SK-N-SH (cell line): ENCODE measurements around the gene LRRC10B.

Experiments
- ELF1 ChIP-seq: IDR thresholded peaks from 2 replicates; pipeline ENCODE4 v1.4.0; 2012
- EP300 ChIP-seq, 2 experiments: IDR thresholded peaks; 2 replicates each; pipeline versions ENCODE4 v1.4.0 to v1.6.1; 2012; ENCODE audit warnings: borderline replicate concordance in 1 of 2, low read depth in 1 of 2, low read length in 1 of 2
- EZH2phosphoT487 ChIP-seq: fragments of 200-600 bp; sonication (generic); IDR thresholded peaks from 2 replicates; pipeline ENCODE4 v1.6.1; 2017; ENCODE audit warnings: low read depth, mixed run types, mild to moderate bottlenecking, antibody characterized with exemption, moderate library complexity, borderline replicate concordance
- FOXJ3 ChIP-seq: sonication (generic); formaldehyde crosslinking; IDR thresholded peaks from 2 replicates; pipeline ENCODE4 v1.5.1; 2020; ENCODE audit warnings: mild to moderate bottlenecking, missing genetic modification reagents
- MXI1 ChIP-seq: IDR thresholded peaks from 2 replicates; pipeline ENCODE4 v1.6.1; 2012; ENCODE audit warnings: mild to moderate bottlenecking, low read depth, low read length, improper control_type of control experiment
- POLR2AphosphoS5 ChIP-seq: IDR thresholded peaks from 2 replicates; pipeline ENCODE4 v1.6.1; 2012; ENCODE audit warnings: low read depth, low read length
- SMC3 ChIP-seq: IDR thresholded peaks from 2 replicates; pipeline ENCODE4 v1.6.1; 2012; ENCODE audit warnings: low read depth, low read length, improper control_type of control experiment
- TF ChIP-seq, protein P1 (sequence below): fragments of 150-350 bp; IDR thresholded peaks from 2 replicates; pipeline ENCODE4 v1.6.1; 2017; ENCODE audit warnings: antibody characterized with exemption, low read length, low read depth, borderline replicate concordance
- TF ChIP-seq, protein P2 (sequence below): fragments of 200-600 bp; sonication (generic); IDR thresholded peaks from 2 replicates; pipeline ENCODE4 v1.6.1; 2017; ENCODE audit warnings: antibody characterized with exemption, mild to moderate bottlenecking, moderate library complexity
- TF ChIP-seq, protein P3 (sequence below): IDR thresholded peaks from 2 replicates; pipeline ENCODE4 v1.6.1; 2012; ENCODE audit warnings: mild to moderate bottlenecking, low read depth, low read length, moderate library complexity
- TF ChIP-seq, protein P4 (sequence below): IDR thresholded peaks from 2 replicates; pipeline ENCODE4 v1.4.0; 2012; ENCODE audit warnings: low read depth, borderline replicate concordance
- TF ChIP-seq, protein P5 (sequence below): IDR thresholded peaks from 2 replicates; pipeline ENCODE4 v1.4.0; 2012; ENCODE audit warnings: low read depth, borderline replicate concordance

DNA sequence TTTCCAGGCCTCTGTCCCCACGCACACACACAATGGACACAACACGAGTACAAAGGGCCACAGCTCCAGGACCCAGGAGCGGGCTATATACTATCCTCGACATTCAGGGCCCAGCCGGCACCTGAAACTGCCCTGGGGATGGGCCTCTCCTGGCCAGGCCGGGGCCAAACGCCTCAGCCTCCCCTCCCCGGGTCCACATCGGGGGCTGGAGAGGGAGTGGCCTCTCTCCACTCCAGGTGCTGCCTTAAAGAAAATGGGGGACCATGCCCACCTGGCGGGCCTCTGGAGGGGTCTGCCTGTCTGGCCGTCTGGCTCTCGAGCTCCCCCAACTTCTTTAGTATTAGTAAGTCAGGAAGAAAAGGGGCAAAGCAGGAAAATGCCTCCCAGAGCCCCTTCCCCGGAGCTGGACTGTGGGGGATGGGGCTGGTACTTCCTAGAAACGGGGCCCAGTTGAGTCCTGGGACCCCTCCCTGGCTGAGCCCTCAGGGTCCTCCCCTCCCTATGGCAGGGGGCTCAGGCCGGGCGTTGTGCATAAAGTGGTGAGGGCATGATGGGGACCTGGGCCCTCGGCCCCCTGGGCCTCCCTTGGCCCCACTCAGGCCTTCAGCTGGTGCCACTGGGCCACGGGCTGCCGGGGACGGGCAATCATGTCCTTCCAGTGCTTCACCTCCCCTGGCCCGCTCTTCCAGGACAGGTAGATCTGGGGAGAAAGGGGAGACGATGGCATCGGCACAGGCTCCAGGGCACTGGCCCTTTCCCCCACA, 9.7 kb downstream of the LRRC10B start:
- TF ChIP-seq, protein P1, sequence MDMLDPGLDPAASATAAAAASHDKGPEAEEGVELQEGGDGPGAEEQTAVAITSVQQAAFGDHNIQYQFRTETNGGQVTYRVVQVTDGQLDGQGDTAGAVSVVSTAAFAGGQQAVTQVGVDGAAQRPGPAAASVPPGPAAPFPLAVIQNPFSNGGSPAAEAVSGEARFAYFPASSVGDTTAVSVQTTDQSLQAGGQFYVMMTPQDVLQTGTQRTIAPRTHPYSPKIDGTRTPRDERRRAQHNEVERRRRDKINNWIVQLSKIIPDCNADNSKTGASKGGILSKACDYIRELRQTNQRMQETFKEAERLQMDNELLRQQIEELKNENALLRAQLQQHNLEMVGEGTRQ: no peak
- TF ChIP-seq, protein P2, sequence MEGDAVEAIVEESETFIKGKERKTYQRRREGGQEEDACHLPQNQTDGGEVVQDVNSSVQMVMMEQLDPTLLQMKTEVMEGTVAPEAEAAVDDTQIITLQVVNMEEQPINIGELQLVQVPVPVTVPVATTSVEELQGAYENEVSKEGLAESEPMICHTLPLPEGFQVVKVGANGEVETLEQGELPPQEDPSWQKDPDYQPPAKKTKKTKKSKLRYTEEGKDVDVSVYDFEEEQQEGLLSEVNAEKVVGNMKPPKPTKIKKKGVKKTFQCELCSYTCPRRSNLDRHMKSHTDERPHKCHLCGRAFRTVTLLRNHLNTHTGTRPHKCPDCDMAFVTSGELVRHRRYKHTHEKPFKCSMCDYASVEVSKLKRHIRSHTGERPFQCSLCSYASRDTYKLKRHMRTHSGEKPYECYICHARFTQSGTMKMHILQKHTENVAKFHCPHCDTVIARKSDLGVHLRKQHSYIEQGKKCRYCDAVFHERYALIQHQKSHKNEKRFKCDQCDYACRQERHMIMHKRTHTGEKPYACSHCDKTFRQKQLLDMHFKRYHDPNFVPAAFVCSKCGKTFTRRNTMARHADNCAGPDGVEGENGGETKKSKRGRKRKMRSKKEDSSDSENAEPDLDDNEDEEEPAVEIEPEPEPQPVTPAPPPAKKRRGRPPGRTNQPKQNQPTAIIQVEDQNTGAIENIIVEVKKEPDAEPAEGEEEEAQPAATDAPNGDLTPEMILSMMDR: no peak
- TF ChIP-seq FOXJ3 (CRISPR knock-in tag): no peak
- no peak for TF ChIP-seq ELF1
- TF ChIP-seq, protein P3, sequence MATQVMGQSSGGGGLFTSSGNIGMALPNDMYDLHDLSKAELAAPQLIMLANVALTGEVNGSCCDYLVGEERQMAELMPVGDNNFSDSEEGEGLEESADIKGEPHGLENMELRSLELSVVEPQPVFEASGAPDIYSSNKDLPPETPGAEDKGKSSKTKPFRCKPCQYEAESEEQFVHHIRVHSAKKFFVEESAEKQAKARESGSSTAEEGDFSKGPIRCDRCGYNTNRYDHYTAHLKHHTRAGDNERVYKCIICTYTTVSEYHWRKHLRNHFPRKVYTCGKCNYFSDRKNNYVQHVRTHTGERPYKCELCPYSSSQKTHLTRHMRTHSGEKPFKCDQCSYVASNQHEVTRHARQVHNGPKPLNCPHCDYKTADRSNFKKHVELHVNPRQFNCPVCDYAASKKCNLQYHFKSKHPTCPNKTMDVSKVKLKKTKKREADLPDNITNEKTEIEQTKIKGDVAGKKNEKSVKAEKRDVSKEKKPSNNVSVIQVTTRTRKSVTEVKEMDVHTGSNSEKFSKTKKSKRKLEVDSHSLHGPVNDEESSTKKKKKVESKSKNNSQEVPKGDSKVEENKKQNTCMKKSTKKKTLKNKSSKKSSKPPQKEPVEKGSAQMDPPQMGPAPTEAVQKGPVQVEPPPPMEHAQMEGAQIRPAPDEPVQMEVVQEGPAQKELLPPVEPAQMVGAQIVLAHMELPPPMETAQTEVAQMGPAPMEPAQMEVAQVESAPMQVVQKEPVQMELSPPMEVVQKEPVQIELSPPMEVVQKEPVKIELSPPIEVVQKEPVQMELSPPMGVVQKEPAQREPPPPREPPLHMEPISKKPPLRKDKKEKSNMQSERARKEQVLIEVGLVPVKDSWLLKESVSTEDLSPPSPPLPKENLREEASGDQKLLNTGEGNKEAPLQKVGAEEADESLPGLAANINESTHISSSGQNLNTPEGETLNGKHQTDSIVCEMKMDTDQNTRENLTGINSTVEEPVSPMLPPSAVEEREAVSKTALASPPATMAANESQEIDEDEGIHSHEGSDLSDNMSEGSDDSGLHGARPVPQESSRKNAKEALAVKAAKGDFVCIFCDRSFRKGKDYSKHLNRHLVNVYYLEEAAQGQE: no peak
- TF ChIP-seq, protein P4, sequence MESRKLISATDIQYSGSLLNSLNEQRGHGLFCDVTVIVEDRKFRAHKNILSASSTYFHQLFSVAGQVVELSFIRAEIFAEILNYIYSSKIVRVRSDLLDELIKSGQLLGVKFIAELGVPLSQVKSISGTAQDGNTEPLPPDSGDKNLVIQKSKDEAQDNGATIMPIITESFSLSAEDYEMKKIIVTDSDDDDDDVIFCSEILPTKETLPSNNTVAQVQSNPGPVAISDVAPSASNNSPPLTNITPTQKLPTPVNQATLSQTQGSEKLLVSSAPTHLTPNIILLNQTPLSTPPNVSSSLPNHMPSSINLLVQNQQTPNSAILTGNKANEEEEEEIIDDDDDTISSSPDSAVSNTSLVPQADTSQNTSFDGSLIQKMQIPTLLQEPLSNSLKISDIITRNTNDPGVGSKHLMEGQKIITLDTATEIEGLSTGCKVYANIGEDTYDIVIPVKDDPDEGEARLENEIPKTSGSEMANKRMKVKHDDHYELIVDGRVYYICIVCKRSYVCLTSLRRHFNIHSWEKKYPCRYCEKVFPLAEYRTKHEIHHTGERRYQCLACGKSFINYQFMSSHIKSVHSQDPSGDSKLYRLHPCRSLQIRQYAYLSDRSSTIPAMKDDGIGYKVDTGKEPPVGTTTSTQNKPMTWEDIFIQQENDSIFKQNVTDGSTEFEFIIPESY: no peak
- no peak for TF ChIP-seq POLR2AphosphoS5
- no peak for TF ChIP-seq EZH2phosphoT487
- TF ChIP-seq, protein P5, sequence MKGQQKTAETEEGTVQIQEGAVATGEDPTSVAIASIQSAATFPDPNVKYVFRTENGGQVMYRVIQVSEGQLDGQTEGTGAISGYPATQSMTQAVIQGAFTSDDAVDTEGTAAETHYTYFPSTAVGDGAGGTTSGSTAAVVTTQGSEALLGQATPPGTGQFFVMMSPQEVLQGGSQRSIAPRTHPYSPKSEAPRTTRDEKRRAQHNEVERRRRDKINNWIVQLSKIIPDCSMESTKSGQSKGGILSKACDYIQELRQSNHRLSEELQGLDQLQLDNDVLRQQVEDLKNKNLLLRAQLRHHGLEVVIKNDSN: no peak
- TF ChIP-seq MXI1: no peak
- TF ChIP-seq SMC3: no peak
- no peak for TF ChIP-seq EP300 (IDR thresholded peaks at IDR 0.05; ENCODE audit: borderline replicate concordance in 1 of 2, low read depth in 1 of 2, low read length in 1 of 2)
